B cell (primary cell): ENCODE results near the gene PDGFRA. TPM values are rescaled to one million over a fixed set of nuclear protein-coding genes. Genes with fewer than 3 reads are reported as not detected.

ENCODE experiments used
- ATAC-seq: fragments of 200-7000 bp; cut with Tn5 transposase; one replicate; pipeline ENCODE4 v1.10.0; 2021; ENCODE audit warnings: low read depth, mild to moderate bottlenecking, moderate number of reproducible peaks, moderate library complexity
- CTCF ChIA-PET: fragments of 350-600 bp; sonication (Branson Sonifier 250); formaldehyde crosslinking; loops from one replicate; lab custom pipeline; 2021; ENCODE audit warnings: antibody characterized with exemption, inconsistent platforms; lab: Charles Lee
- POLR2A ChIA-PET: fragments of 350-600 bp; sonication (Branson Sonifier 250); formaldehyde crosslinking; loops from one replicate; lab custom pipeline; 2021; ENCODE audit warnings: antibody characterized with exemption; lab: Charles Lee
- DNase-seq: peaks from one replicate; pipeline ENCODE4 v3.0.0; 2013
- H2AFZ ChIP-seq: 2 replicates; pipeline ENCODE4 v1.6.1; 2012; ENCODE audit warnings: mild to moderate bottlenecking, low read depth, low read length; ENCODE audit not compliant: insufficient read depth, poor library complexity, severe bottlenecking
- H3K27ac ChIP-seq, 2 donors: 1 replicate in 1 of 2; 2 replicates in 1 of 2; pipeline ENCODE4 v1.5.1; 2012 to 2013; ENCODE audit warnings: low read length in 2 of 2, mild to moderate bottlenecking in 2 of 2, moderate library complexity in 1 of 2
- H3K27me3 ChIP-seq, 4 experiments: fragments of 200-600 bp in 1 of 4; sonication (generic) in 1 of 4; replicated peaks in 1 of 4; 1 replicate in 2 of 4; 2 replicates in 2 of 4; pipeline versions ENCODE4 v1.6.1 to v1.7.0; 2013 to 2016; ENCODE audit warnings: low read length in 3 of 4, mild to moderate bottlenecking in 2 of 4, mixed read lengths in 1 of 4, moderate library complexity in 1 of 4; ENCODE audit not compliant: insufficient read depth in 4 of 4, control insufficient read depth in 3 of 4; ENCODE audit errors: control extremely low read depth in 1 of 4
- H3K36me3 ChIP-seq, 2 experiments: replicated peaks in 1 of 2; 1 replicate in 1 of 2; 2 replicates in 1 of 2; pipeline versions ENCODE4 v1.6.1 to v1.7.1; 2013; ENCODE audit warnings: low read length in 1 of 2; ENCODE audit not compliant: insufficient read depth in 2 of 2, control insufficient read depth in 1 of 2; ENCODE audit errors: control extremely low read depth in 1 of 2, extremely low read depth in 1 of 2
- H3K4me1 ChIP-seq, 2 donors: fragments of 200-600 bp in 1 of 2; sonication (generic) in 1 of 2; 1 replicate in 1 of 2; 2 replicates in 1 of 2; pipeline versions ENCODE4 v1.5.1 to v1.6.1; 2013 to 2017; ENCODE audit warnings: low read length in 2 of 2; ENCODE audit not compliant: control insufficient read depth in 2 of 2, insufficient read depth in 2 of 2
- H3K4me2 ChIP-seq: replicated peaks from 2 replicates; pipeline ENCODE3; 2012; ENCODE audit warnings: mild to moderate bottlenecking, low read depth, low read length; ENCODE audit not compliant: poor library complexity, severe bottlenecking
- H3K4me3 ChIP-seq, 5 experiments: fragments of 200-600 bp in 1 of 5; sonication (generic) in 1 of 5; 1 replicate in 3 of 5; 2 replicates in 2 of 5; pipeline versions ENCODE4 v1.5.1 to v1.7.0; 2011 to 2016; ENCODE audit warnings: low read length in 4 of 5, mild to moderate bottlenecking in 4 of 5, low read depth in 2 of 5, control low read depth in 1 of 5, moderate library complexity in 1 of 5; ENCODE audit not compliant: insufficient read depth in 1 of 5; ENCODE audit errors: control extremely low read depth in 1 of 5, extremely low read depth in 1 of 5
- H3K79me2 ChIP-seq: fragments of 200-600 bp; sonication (generic); one replicate; pipeline ENCODE4 v1.6.0; 2016; ENCODE audit warnings: low read length; ENCODE audit not compliant: control insufficient read depth, insufficient read depth
- H3K9ac ChIP-seq: fragments of 200-600 bp; sonication (generic); 2 replicates; pipeline ENCODE4 v1.6.1; 2017; ENCODE audit warnings: mild to moderate bottlenecking, low read length, moderate library complexity
- H3K9me3 ChIP-seq, 3 donors: one replicate each; pipeline versions ENCODE4 v1.6.1 to v1.7.1; 2013; ENCODE audit warnings: low read length in 2 of 3; ENCODE audit not compliant: control insufficient read depth in 2 of 3, insufficient read depth in 1 of 3; ENCODE audit errors: control extremely low read depth in 1 of 3
- H4K20me1 ChIP-seq: 2 replicates; pipeline ENCODE4 v1.6.0; 2012; ENCODE audit warnings: mild to moderate bottlenecking, low read length; ENCODE audit not compliant: insufficient read depth, control insufficient read depth, poor library complexity, severe bottlenecking
- H3K27ac Mint-ChIP-seq: one replicate; pipeline ENCODE4 v1.8.0; 2021; ENCODE audit warnings: mixed read lengths
- H3K27me3 Mint-ChIP-seq: one replicate; pipeline ENCODE4 v1.8.0; 2021; ENCODE audit warnings: mixed read lengths
- H3K4me1 Mint-ChIP-seq: one replicate; pipeline ENCODE4 v1.8.0; 2021; ENCODE audit warnings: mixed read lengths
- H3K4me3 Mint-ChIP-seq: one replicate; pipeline ENCODE4 v1.8.0; 2021; ENCODE audit warnings: mixed read lengths
- H3K9me3 Mint-ChIP-seq: one replicate; pipeline ENCODE4 v1.8.0; 2022; ENCODE audit warnings: mixed read lengths; ENCODE audit not compliant: insufficient read depth
- CTCF ChIP-seq: fragments of 200-600 bp; IDR thresholded peaks from one replicate; pipeline ENCODE4 v1.8.0; 2022; ENCODE audit warnings: antibody characterized with exemption, mild to moderate bottlenecking
- EZH2 ChIP-seq: IDR thresholded peaks from 2 replicates; pipeline ENCODE4 v1.6.1; 2012; ENCODE audit warnings: borderline replicate concordance, low read depth, mild to moderate bottlenecking, moderate library complexity, low read length; ENCODE audit not compliant: insufficient read depth, poor library complexity, severe bottlenecking
- WGBS: methylation state at CpG from one replicate; pipeline ENCODE4 v1.1.5; 2013; ENCODE audit warnings: missing lambda C conversion rate; ENCODE audit not compliant: insufficient coverage; 5-methylcytosine and 5-hydroxymethylcytosine counted together
- intact Hi-C: fragments of 100-400 bp; cut with micrococcal nuclease; formaldehyde crosslinking; loops from one replicate; pipeline ENCODE4 v1.10.0; 2022
- polyA plus RNA-seq: library from polyadenylated mRNA; depleted of rRNA; stranded (reverse); fragments of >200 nt; gene quantifications from 2 replicates; pipeline ENCODE4 v1.2.3, GENCODE V29; 2012
- total RNA-seq, 2 donors: library from RNA; stranded (reverse); fragments of 120-200 nt in 1 of 2; gene quantifications; 1 replicate in 1 of 2; 2 replicates in 1 of 2; pipeline versions ENCODE4 v1.2.3 to v1.2.4, GENCODE V29; 2013 to 2022

PDGFRA gene
- total and polyA plus RNA-seq, 2 donors (not counting 1 experiment from before 2014, with no cell fraction given): not detected

GRCh38 chr4:54230484-54231418 lies 1.7 kb downstream of the PDGFRA start:
- intact Hi-C loops: loop anchor here (2.0 to 5.0 kb wide), 4 partner anchors 128 to 1853 kb away; no protein-coding TSS in a partner anchor
- Histone ChIP-seq H3K9ac (no peak overlapping the region), H3K27me3 (peaks cover 0 to 87% (median 65%) of the 10 kb centered on the region in 4 experiments), H3K4me1 (peaks cover 72 to 75% of the 10 kb centered on the region in 2 donors), H3K27ac (no peak overlapping the region), H4K20me1 (no peaks in the 10 kb centered on the region), H3K36me3 (no peaks in the 10 kb centered on the region), H3K4me2 (peak overlapping the region; percentile 10), H2AFZ (no peak overlapping the region), H3K4me3 (no peak overlapping the region), H3K79me2 (no peaks in the 10 kb centered on the region), H3K9me3 (peaks cover 0 to 61% (median 0%) of the 10 kb centered on the region in 3 donors)
- ATAC-seq (no peak), DNase-seq (peak; percentile 47)
- Mint-ChIP-seq H3K27me3 (peaks cover 68% of the 10 kb centered on the region), H3K9me3 (no peaks in the 10 kb centered on the region), H3K4me3 (peak overlapping the region; percentile 23), H3K4me1 (peaks cover 60% of the 10 kb centered on the region), H3K27ac (peak overlapping the region; percentile 53)
- TF ChIP-seq CTCF (no peak), EZH2 (no peak)
- ChIA-PET POLR2A (no interaction called here), CTCF (interaction anchor here (1.1 to 4.5 kb wide), 3 partner anchors 15 to 322 kb away, joined by 3 to 96 read pairs (median 58); no protein-coding TSS in a partner anchor)
- WGBS: 6% methylated on average over 63 of the region's 63 CpGs
